Subcutaneous abdominal adipose tissue (tissue), 5 donors: ENCODE data around the gene STK40.

Experiments used
- H3K27ac ChIP-seq: one replicate; pipeline ENCODE4 v1.7.0; 2013; ENCODE audit warnings: low read depth, mild to moderate bottlenecking, inconsistent platforms, low read length, moderate library complexity
- H3K27me3 ChIP-seq, 5 donors: one replicate each; pipeline ENCODE4 v1.7.0; 2013; ENCODE audit warnings: low read length in 5 of 5, inconsistent platforms in 1 of 5; ENCODE audit not compliant: control insufficient read depth in 5 of 5, insufficient read depth in 4 of 5
- H3K36me3 ChIP-seq, 5 donors: one replicate each; pipeline ENCODE4 v1.7.0; 2013; ENCODE audit warnings: low read length in 5 of 5; ENCODE audit not compliant: control insufficient read depth in 5 of 5, insufficient read depth in 5 of 5
- H3K4me1 ChIP-seq, 5 donors: one replicate each; pipeline ENCODE4 v1.7.0; 2013; ENCODE audit warnings: low read length in 5 of 5, mild to moderate bottlenecking in 3 of 5, moderate library complexity in 1 of 5; ENCODE audit not compliant: control insufficient read depth in 5 of 5, insufficient read depth in 5 of 5
- H3K4me3 ChIP-seq, 5 donors: one replicate each; pipeline ENCODE4 v1.7.0; 2013; ENCODE audit warnings: low read length in 5 of 5, low read depth in 1 of 5
- H3K9ac ChIP-seq, 5 donors: one replicate each; pipeline ENCODE4 v1.7.0; 2013; ENCODE audit warnings: low read length in 5 of 5, mild to moderate bottlenecking in 4 of 5, moderate library complexity in 3 of 5
- H3K9me3 ChIP-seq, 5 donors: one replicate each; pipeline ENCODE4 v1.7.0; 2013; ENCODE audit warnings: low read length in 5 of 5; ENCODE audit not compliant: control insufficient read depth in 5 of 5
- donor health status: healthy.
- donor health status: healthy.
- donor health status: healthy.
- donor health status: healthy.
- donor health status: healthy.

Gene STK40

GRCh38 chr1:36306210-36306901, 79.4 kb downstream of the STK40 start, which contains the start of gene SH3D21:
Gene SH3D21 (plus strand): TSS chr1:36306368. CDS start chr1:36306421, 53 bp downstream.
- no peaks in the 10 kb centered on the region for H3K27me3 ChIP-seq
- H3K4me1 ChIP-seq: peaks cover 2 to 27% (median 16%) of the 10 kb centered on the region in 5 donors
- peak within 1 kb of the TSS; percentile 40 for H3K27ac ChIP-seq
- H3K36me3 ChIP-seq: peaks cover 4 to 35% (median 30%) of the 10 kb centered on the region in 5 donors
- H3K9ac ChIP-seq: peak within 1 kb of the TSS in 4 of 5 donors; percentile 54 to 73 (median 56)
- no peaks in the 10 kb centered on the region for H3K9me3 ChIP-seq
- H3K4me3 ChIP-seq: peak within 1 kb of the TSS; percentile 68 to 75 (median 73)

DNA sequence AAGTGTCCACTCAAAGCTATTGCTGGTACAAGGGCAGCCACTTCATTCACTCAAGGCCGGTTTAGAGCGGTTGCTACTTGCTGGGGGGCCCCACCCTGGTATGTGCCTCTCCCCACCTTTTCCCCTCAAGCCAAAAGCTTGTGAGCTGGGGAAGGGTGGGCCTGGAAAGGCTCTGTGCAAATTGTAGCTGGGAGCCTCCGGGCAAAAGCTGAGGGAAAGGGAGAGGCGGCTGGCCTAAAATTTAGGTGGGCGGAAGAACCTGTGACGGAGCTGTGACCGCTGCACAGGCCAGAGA, 79.9 kb downstream of the STK40 start:
- Histone ChIP-seq H3K27ac (peak overlapping the region; percentile 40), H3K9me3 (no peaks in the 10 kb centered on the region), H3K4me3 (peak overlapping the region in 2 of 5 donors; percentile 68 to 75), H3K36me3 (peaks cover 9 to 40% (median 35%) of the 10 kb centered on the region in 5 donors), H3K9ac (peak overlapping the region in 2 of 5 donors; percentile 43 to 73), H3K4me1 (peaks cover 2 to 31% (median 16%) of the 10 kb centered on the region in 5 donors), H3K27me3 (no peaks in the 10 kb centered on the region)

DNA sequence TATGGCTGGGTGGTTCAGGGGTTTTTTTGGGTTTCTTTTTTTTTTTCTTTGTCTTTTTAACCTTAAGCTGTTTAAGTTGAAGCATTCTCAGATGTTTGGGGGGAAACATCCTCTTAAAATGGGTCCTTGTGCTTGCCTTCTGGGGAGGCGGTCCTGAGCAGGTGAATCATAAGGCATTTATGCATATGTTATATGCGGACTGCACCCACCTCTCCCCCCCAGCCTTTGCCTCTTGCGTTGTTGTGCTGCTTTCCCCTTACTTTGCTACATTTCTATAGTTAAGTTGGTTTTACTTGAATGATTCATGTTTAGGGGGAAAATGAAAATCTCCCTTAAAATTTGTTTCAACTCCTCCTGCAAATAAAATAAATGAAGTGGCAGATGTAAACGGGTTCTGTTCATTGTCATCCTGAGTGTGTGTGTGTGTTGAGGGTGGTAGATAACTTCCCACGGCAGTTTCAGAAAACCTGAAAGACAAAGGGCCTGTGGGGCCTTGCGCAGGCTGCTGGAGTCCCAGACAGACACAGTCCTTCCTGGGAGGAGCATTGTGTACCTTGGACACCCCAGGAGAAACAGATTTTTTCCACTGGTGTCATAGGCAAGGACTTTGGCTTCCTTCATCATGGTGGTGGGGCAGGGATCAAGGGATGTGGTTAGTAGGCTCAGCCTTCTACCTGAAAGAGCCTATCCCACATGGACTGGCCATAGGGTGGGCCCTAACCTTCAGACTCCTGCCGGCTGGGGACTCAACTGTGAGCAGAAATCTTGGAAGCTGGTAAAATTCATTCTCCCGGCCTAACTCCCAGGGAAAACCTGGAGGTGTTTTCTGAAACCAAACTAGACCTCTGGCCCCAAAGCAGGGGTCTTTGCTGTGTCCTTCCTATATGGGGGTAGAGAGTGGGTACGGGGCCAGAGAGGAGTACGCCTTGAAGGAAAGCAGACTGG, 80.5 kb downstream of the STK40 start:
- peak overlapping the region; percentile 40 for H3K27ac ChIP-seq
- H3K4me1 ChIP-seq: peaks cover 2 to 36% (median 20%) of the 10 kb centered on the region in 5 donors
- no peaks in the 10 kb centered on the region for H3K9me3 ChIP-seq
- H3K9ac ChIP-seq: no peak overlapping the region
- no peak overlapping the region for H3K4me3 ChIP-seq
- H3K36me3 ChIP-seq: peaks cover 9 to 47% (median 40%) of the 10 kb centered on the region in 5 donors
- H3K27me3 ChIP-seq: no peaks in the 10 kb centered on the region

GRCh38 chr1:36304521-36304920, 81.2 kb downstream of the STK40 start:
- no peaks in the 10 kb centered on the region for H3K9me3 ChIP-seq
- H3K4me3 ChIP-seq: no peak overlapping the region
- no peak overlapping the region for H3K9ac ChIP-seq
- no peaks in the 10 kb centered on the region for H3K27me3 ChIP-seq
- H3K36me3 ChIP-seq: peaks cover 9 to 50% (median 43%) of the 10 kb centered on the region in 5 donors
- peaks cover 8 to 43% (median 23%) of the 10 kb centered on the region in 5 donors for H3K4me1 ChIP-seq
- H3K27ac ChIP-seq: no peak overlapping the region

- Histone ChIP-seq H3K4me3 (no peak overlapping the region), H3K27ac (no peak overlapping the region), H3K9me3 (no peaks in the 10 kb centered on the region), H3K27me3 (no peaks in the 10 kb centered on the region), H3K36me3 (peaks cover 9 to 55% (median 45%) of the 10 kb centered on the region in 5 donors), H3K4me1 (peaks cover 8 to 45% (median 23%) of the 10 kb centered on the region in 5 donors), H3K9ac (no peak overlapping the region)
Measured at GRCh38 chr1:36303650-36304360, 81.9 kb downstream of the STK40 start.

- Histone ChIP-seq H3K9ac (no peak overlapping the region), H3K9me3 (no peaks in the 10 kb centered on the region), H3K4me1 (peaks cover 8 to 45% (median 23%) of the 10 kb centered on the region in 5 donors), H3K36me3 (peaks cover 9 to 61% (median 50%) of the 10 kb centered on the region in 5 donors), H3K27me3 (no peaks in the 10 kb centered on the region), H3K27ac (no peak overlapping the region), H3K4me3 (no peak overlapping the region)
Measured at GRCh38 chr1:36303244-36303643, 82.5 kb downstream of the STK40 start.

- Histone ChIP-seq H3K4me3 (no peak overlapping the region), H3K9ac (peak overlapping the region in 3 of 5 donors; percentile 19 to 38 (median 25)), H3K36me3 (peaks cover 19 to 78% (median 66%) of the 10 kb centered on the region in 5 donors), H3K27ac (peak overlapping the region; percentile 92), H3K4me1 (peaks cover 6 to 33% (median 14%) of the 10 kb centered on the region in 5 donors), H3K9me3 (no peaks in the 10 kb centered on the region), H3K27me3 (no peaks in the 10 kb centered on the region)
Measured at GRCh38 chr1:36301220-36301619, 84.5 kb downstream of the STK40 start.

DNA sequence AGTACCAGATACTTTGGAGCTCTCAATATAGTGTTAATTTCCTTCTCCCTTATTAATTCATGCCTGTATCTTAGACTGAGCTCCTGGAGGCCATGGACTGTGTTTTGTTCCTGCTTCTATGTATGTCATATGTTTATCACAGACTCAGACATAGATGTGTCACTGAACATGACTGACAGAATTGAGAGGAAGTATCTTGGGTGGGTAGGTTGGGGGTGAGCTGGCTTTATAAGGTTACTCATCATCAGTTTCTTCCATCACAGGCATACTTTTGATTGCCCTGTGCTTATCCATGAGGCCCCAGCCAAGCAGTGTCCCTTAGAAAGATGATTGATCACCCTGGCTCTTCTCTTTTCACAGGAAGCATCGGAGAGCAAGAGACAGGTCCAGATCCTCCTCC, 85.2 kb downstream of the STK40 start:
- no peaks in the 10 kb centered on the region for H3K9me3 ChIP-seq
- H3K4me1 ChIP-seq: peaks cover 6 to 26% (median 10%) of the 10 kb centered on the region in 5 donors
- peaks cover 20 to 82% (median 70%) of the 10 kb centered on the region in 5 donors for H3K36me3 ChIP-seq
- H3K27ac ChIP-seq: peak overlapping the region; percentile 92
- H3K9ac ChIP-seq: peak overlapping the region in 4 of 5 donors; percentile 25 to 35 (median 33)
- no peaks in the 10 kb centered on the region for H3K27me3 ChIP-seq
- H3K4me3 ChIP-seq: no peak overlapping the region

DNA sequence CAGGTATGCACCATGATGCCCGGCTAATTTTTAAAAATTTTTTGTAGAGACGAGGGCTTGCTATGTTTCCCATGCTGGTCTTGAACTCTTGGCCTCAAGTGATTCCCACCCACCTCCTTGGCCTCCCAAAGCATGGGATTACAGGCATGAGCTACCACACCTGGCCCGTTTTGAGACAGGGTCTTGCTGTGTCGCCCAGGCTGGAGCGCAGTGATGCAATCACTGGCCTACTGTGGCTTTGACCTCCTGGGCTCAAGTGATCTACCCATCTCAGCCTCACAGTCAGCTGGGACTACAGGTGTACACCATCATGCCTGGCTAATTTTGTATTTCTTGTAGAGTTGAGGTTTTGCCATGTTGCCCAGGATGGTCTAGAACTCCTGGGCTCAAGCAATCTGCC, 87.1 kb downstream of the STK40 start:
- Histone ChIP-seq H3K27me3 (no peaks in the 10 kb centered on the region), H3K9me3 (no peaks in the 10 kb centered on the region), H3K27ac (no peak overlapping the region), H3K4me1 (peaks cover 6 to 23% (median 10%) of the 10 kb centered on the region in 5 donors), H3K9ac (no peak overlapping the region), H3K36me3 (peaks cover 34 to 85% (median 69%) of the 10 kb centered on the region in 5 donors), H3K4me3 (no peak overlapping the region)
